Measurements from ENCODE around the gene ERGIC1.

GRCh38 chr5:172969921-172970320, 135.9 kb downstream of the ERGIC1 start:
- TF ChIP-seq CTCF (IDR thresholded peaks at IDR 0.05) (no peak), POLR2A (IDR thresholded peaks at IDR 0.05) (no peak), EP300 (IDR thresholded peaks at IDR 0.05) (no peak)

Measured in ovary (tissue), 3 donors.